ENCODE results near the gene RNASEL.
A peak's percentile ranks its signal among the peaks of the same experiment; 100 is the strongest.

RNASEL gene

GRCh38 chr1:182587093-182587492, 2.0 kb downstream of the RNASEL start:
- no peak for ATAC-seq (replicated peaks; ENCODE audit: extremely low read depth, poor library complexity, severe bottlenecking)
- Mint-ChIP-seq H3K4me1 (peaks cover 66% of the 10 kb centered on the region), H3K9me3 (no peaks in the 10 kb centered on the region), H3K27ac (ENCODE audit: low read depth) (no peak overlapping the region), H3K36me3 (ENCODE audit: insufficient read depth) (peaks cover 30% of the 10 kb centered on the region), H3K27me3 (no peaks in the 10 kb centered on the region), H3K4me3 (no peak overlapping the region)
- DNase-seq (ENCODE audit: low spot score in 2 of 2) = no peak

- no peaks in the 10 kb centered on the region for H3K27me3 Mint-ChIP-seq
- H3K4me3 Mint-ChIP-seq = peak overlapping the region; percentile 66
- H3K36me3 Mint-ChIP-seq (ENCODE audit: insufficient read depth) = peaks cover 37% of the 10 kb centered on the region
- ATAC-seq (replicated peaks; ENCODE audit: extremely low read depth, poor library complexity, severe bottlenecking) (no peak), DNase-seq (ENCODE audit: low spot score in 2 of 2) (no peak)
- no peaks in the 10 kb centered on the region for H3K9me3 Mint-ChIP-seq
- H3K27ac Mint-ChIP-seq (ENCODE audit: low read depth) = no peak overlapping the region
- peaks cover 68% of the 10 kb centered on the region for H3K4me1 Mint-ChIP-seq
Observed at GRCh38 chr1:182586380-182586779, 2.7 kb downstream of the RNASEL start.

DNA sequence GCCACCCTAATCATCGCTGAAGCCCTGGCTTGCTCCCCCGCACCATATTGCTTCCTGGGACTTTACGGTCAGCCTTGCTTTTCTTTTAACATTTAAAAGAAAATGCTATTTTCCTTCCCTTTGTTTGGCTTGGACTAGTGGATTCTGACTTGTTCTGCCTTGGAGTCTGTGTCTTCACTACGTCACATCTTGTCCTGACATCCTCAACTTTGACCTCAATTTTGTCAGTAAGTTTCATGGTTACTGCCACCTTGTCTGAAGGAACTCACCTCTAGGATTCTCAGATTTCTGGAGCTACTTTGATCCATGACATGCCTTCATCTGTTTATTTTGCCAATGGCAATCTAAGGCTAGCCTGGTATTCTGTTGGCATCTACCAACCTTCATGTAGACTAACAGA, 4.3 kb downstream of the RNASEL start:
- Mint-ChIP-seq H3K27ac (ENCODE audit: low read depth) (no peak overlapping the region), H3K36me3 (ENCODE audit: insufficient read depth) (peaks cover 48% of the 10 kb centered on the region), H3K9me3 (no peaks in the 10 kb centered on the region), H3K27me3 (no peaks in the 10 kb centered on the region), H3K4me1 (peaks cover 68% of the 10 kb centered on the region), H3K4me3 (peak overlapping the region; percentile 66)
- ATAC-seq (replicated peaks; ENCODE audit: extremely low read depth, poor library complexity, severe bottlenecking) (no peak), DNase-seq (ENCODE audit: low spot score in 2 of 2) (no peak)

- no peaks in the 10 kb centered on the region for H3K9me3 Mint-ChIP-seq
- peaks cover 66% of the 10 kb centered on the region for H3K36me3 Mint-ChIP-seq (ENCODE audit: insufficient read depth)
- H3K27ac Mint-ChIP-seq (ENCODE audit: low read depth) = no peak overlapping the region
- H3K4me3 Mint-ChIP-seq = no peak overlapping the region
- ATAC-seq (replicated peaks; ENCODE audit: extremely low read depth, poor library complexity, severe bottlenecking) (no peak), DNase-seq (ENCODE audit: low spot score in 2 of 2) (no peak)
- H3K4me1 Mint-ChIP-seq = peaks cover 57% of the 10 kb centered on the region
- no peaks in the 10 kb centered on the region for H3K27me3 Mint-ChIP-seq
Observed at GRCh38 chr1:182580736-182581135, 8.3 kb downstream of the RNASEL start.

GRCh38 chr1:182575540-182576149, 13.4 kb downstream of the RNASEL start:
- H3K27ac Mint-ChIP-seq (ENCODE audit: low read depth) = no peak overlapping the region
- H3K36me3 Mint-ChIP-seq (ENCODE audit: insufficient read depth) = peaks cover 52% of the 10 kb centered on the region
- H3K4me1 Mint-ChIP-seq = peaks cover 18% of the 10 kb centered on the region
- ATAC-seq (replicated peaks; ENCODE audit: extremely low read depth, poor library complexity, severe bottlenecking) (no peak), DNase-seq (ENCODE audit: low spot score in 2 of 2) (no peak)
- no peaks in the 10 kb centered on the region for H3K27me3 Mint-ChIP-seq
- no peaks in the 10 kb centered on the region for H3K9me3 Mint-ChIP-seq
- H3K4me3 Mint-ChIP-seq = no peak overlapping the region

GRCh38 chr1:182574156-182574555, 14.9 kb downstream of the RNASEL start:
- Mint-ChIP-seq H3K4me1 (peaks cover 15% of the 10 kb centered on the region), H3K9me3 (no peaks in the 10 kb centered on the region), H3K4me3 (no peak overlapping the region), H3K27me3 (no peaks in the 10 kb centered on the region), H3K27ac (ENCODE audit: low read depth) (no peak overlapping the region), H3K36me3 (ENCODE audit: insufficient read depth) (peaks cover 41% of the 10 kb centered on the region)
- ATAC-seq (replicated peaks; ENCODE audit: extremely low read depth, poor library complexity, severe bottlenecking) (no peak), DNase-seq (ENCODE audit: low spot score in 2 of 2) (no peak)

DNA sequence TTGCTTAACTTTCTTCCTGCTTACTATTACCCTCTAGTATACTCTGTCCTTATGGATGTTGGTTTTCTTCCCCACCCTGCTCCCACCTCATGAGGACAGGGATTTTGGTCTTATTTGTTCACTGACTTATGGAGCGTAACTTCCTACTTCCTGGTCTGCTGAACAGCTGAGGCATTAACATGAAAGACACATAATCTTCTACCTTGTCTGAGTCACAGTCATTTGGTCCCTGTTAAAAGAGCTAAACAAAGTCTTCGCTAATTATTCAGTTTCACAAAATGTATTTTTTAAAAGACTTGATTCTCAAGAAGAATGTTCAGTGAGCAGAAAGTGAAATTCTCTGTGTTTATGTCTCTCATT, 18.5 kb downstream of the RNASEL start:
- H3K9me3 Mint-ChIP-seq = no peaks in the 10 kb centered on the region
- no peaks in the 10 kb centered on the region for H3K4me1 Mint-ChIP-seq
- no peak for DNase-seq (ENCODE audit: low spot score in 2 of 2)
- no peak overlapping the region for H3K27ac Mint-ChIP-seq (ENCODE audit: low read depth)
- H3K36me3 Mint-ChIP-seq (ENCODE audit: insufficient read depth) = peaks cover 14% of the 10 kb centered on the region
- no peak overlapping the region for H3K4me3 Mint-ChIP-seq
- H3K27me3 Mint-ChIP-seq = no peaks in the 10 kb centered on the region
- no peak for ATAC-seq (replicated peaks; ENCODE audit: extremely low read depth, poor library complexity, severe bottlenecking)

DNA sequence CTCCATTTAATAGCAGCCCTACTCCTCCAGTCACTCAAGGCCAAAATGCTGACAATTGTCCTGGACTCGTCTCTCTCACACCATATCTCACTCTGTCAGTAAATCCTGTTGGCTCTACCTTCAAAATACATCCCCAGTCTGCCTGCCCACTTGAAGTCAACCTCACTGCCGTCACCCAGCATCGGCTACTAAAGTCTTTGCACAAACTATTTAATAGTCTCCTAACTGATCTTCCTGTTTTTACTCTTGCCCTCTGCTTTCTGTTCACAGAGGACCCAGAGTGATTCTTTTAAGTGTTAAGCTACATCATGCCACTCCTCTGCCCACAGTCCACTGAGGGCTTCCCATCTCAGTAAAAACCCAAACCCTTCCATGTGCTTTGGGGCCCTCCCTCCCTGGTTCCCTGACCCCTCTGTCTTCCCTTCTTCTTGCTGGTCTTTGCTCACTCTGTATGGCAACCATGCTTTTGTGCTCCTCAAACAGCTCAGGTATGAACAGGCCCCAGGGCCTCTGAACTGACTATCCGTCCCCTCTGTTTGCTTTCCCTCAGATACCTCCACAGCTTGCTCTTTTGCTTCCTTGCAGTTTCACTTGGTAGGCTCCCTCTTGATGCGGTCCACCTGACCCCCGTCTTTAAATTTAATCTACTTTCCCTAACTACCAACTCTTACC, 19.0 kb downstream of the RNASEL start:
- no peaks in the 10 kb centered on the region for H3K9me3 Mint-ChIP-seq
- DNase-seq (ENCODE audit: low spot score in 2 of 2) = no peak
- no peak overlapping the region for H3K27ac Mint-ChIP-seq (ENCODE audit: low read depth)
- no peak for ATAC-seq (replicated peaks; ENCODE audit: extremely low read depth, poor library complexity, severe bottlenecking)
- no peaks in the 10 kb centered on the region for H3K27me3 Mint-ChIP-seq
- no peak overlapping the region for H3K4me3 Mint-ChIP-seq
- H3K36me3 Mint-ChIP-seq (ENCODE audit: insufficient read depth) = peaks cover 9% of the 10 kb centered on the region
- H3K4me1 Mint-ChIP-seq = no peaks in the 10 kb centered on the region

DNA sequence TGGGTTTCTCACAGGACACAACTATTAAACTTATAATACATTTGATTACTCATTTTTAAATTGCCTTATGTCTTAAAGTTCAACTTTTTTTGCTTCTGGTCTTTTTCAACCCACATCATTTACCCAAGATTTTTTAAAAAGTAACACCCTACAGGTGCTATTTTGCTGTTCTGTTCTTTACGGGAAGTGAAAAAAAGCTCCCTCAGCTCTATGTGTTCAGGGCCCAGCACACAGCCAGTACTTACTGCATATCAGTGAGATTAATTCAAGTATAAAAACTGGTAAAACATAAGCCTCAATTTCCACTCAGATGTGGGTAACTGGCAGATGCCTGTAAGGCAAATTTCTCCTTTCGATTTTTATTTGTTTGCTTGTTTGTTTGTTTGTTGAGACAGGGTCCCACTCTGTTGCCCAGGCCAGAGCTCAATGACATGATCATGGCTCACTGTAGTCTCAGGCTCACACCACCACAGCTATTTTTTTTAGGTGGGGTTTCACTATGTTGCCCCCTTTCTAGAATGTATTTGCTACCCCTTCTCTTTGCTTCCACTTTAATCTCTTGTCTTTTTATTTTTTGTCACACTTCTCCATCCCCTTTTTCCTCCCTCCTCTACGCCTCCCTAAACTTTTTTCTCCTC, 20.3 kb downstream of the RNASEL start:
- H3K27ac Mint-ChIP-seq (ENCODE audit: low read depth) = no peak overlapping the region
- H3K4me1 Mint-ChIP-seq = no peaks in the 10 kb centered on the region
- no peak overlapping the region for H3K4me3 Mint-ChIP-seq
- H3K9me3 Mint-ChIP-seq = no peaks in the 10 kb centered on the region
- no peak for ATAC-seq (replicated peaks; ENCODE audit: extremely low read depth, poor library complexity, severe bottlenecking)
- no peak for DNase-seq (ENCODE audit: low spot score in 2 of 2)
- no peaks in the 10 kb centered on the region for H3K27me3 Mint-ChIP-seq
- H3K36me3 Mint-ChIP-seq (ENCODE audit: insufficient read depth) = peaks cover 7% of the 10 kb centered on the region

GRCh38 chr1:182567629-182568028, 21.4 kb downstream of the RNASEL start:
- peaks cover 2% of the 10 kb centered on the region for H3K36me3 Mint-ChIP-seq (ENCODE audit: insufficient read depth)
- no peaks in the 10 kb centered on the region for H3K27me3 Mint-ChIP-seq
- no peak for ATAC-seq (replicated peaks; ENCODE audit: extremely low read depth, poor library complexity, severe bottlenecking)
- no peak overlapping the region for H3K27ac Mint-ChIP-seq (ENCODE audit: low read depth)
- H3K4me3 Mint-ChIP-seq = no peak overlapping the region
- DNase-seq (ENCODE audit: low spot score in 2 of 2) = no peak
- no peaks in the 10 kb centered on the region for H3K4me1 Mint-ChIP-seq
- H3K9me3 Mint-ChIP-seq = no peaks in the 10 kb centered on the region

DNA sequence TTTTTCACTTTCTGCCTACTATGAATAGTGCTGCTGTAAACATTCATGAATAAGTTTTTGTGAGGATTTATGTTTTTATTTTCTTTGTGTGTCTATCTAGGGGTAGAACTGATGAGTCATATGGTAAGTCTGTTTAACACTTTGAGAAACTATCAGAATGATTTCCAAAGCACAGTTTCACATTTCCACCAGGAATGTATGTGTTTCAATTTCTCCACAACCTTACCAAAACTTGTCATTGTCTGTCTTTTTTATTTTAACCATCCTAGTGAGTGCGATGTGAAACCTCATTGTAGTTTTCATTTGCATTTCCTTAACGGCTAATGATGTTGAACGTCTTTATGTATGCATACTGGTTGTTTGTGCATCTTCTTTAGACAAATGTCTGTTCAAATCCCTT, 23.5 kb downstream of the RNASEL start:
- Mint-ChIP-seq H3K4me3 (no peak overlapping the region), H3K36me3 (ENCODE audit: insufficient read depth) (no peaks in the 10 kb centered on the region), H3K27me3 (no peaks in the 10 kb centered on the region), H3K9me3 (no peaks in the 10 kb centered on the region), H3K4me1 (no peaks in the 10 kb centered on the region), H3K27ac (ENCODE audit: low read depth) (no peak overlapping the region)
- no peak for DNase-seq (ENCODE audit: low spot score in 2 of 2)
- ATAC-seq (replicated peaks; ENCODE audit: extremely low read depth, poor library complexity, severe bottlenecking) = no peak

- ATAC-seq (replicated peaks; ENCODE audit: extremely low read depth, poor library complexity, severe bottlenecking) (no peak), DNase-seq (ENCODE audit: low spot score in 2 of 2) (no peak)
- Mint-ChIP-seq H3K36me3 (ENCODE audit: insufficient read depth) (no peaks in the 10 kb centered on the region), H3K27me3 (no peaks in the 10 kb centered on the region), H3K4me3 (no peak overlapping the region), H3K9me3 (no peaks in the 10 kb centered on the region), H3K27ac (ENCODE audit: low read depth) (no peak overlapping the region), H3K4me1 (no peaks in the 10 kb centered on the region)
Observed at GRCh38 chr1:182564406-182565004, 24.6 kb downstream of the RNASEL start.

GRCh38 chr1:182563095-182563494, 26.0 kb downstream of the RNASEL start:
- H3K27me3 Mint-ChIP-seq = no peaks in the 10 kb centered on the region
- DNase-seq (ENCODE audit: low spot score in 2 of 2) = no peak
- no peak for ATAC-seq (replicated peaks; ENCODE audit: extremely low read depth, poor library complexity, severe bottlenecking)

More at GRCh38 chr1:182563095-182563494, 26.0 kb downstream of the RNASEL start:
- no peak overlapping the region for H3K4me3 Mint-ChIP-seq
- H3K4me1 Mint-ChIP-seq = no peaks in the 10 kb centered on the region
- H3K27ac Mint-ChIP-seq (ENCODE audit: low read depth) = no peak overlapping the region
- no peaks in the 10 kb centered on the region for H3K36me3 Mint-ChIP-seq (ENCODE audit: insufficient read depth)
- H3K9me3 Mint-ChIP-seq = no peaks in the 10 kb centered on the region
